Hematopoietic multipotent progenitor cell (in vitro differentiated cells): ENCODE data around the gene FAIM2. TPM values are rescaled to one million over a fixed set of nuclear protein-coding genes. Genes with fewer than 3 reads are reported as not detected.

Experiments
- DNase-seq, 3 donors: peaks; one replicate each; pipeline ENCODE4 v3.0.0-alpha.2; 2011 to 2015; ENCODE audit warnings: low read depth in 2 of 3, low spot score in 2 of 3
- total RNA-seq: library from RNA; depleted of rRNA; stranded (reverse); fragments of >200 nt; gene quantifications from one replicate; pipeline ENCODE4 v1.2.3, GENCODE V29; 2012

FAIM2 gene
- total RNA-seq, result under 0.01 TPM

- peak in 2 of 3 donors; percentile 38 to 52 for DNase-seq
Observed at GRCh38 chr12:49903700-49904423, at the start of gene FAIM2. TSS of gene FAIM2 (minus strand) at chr12:49903900. CDS start at chr12:49903792, 108 bp downstream.

DNA sequence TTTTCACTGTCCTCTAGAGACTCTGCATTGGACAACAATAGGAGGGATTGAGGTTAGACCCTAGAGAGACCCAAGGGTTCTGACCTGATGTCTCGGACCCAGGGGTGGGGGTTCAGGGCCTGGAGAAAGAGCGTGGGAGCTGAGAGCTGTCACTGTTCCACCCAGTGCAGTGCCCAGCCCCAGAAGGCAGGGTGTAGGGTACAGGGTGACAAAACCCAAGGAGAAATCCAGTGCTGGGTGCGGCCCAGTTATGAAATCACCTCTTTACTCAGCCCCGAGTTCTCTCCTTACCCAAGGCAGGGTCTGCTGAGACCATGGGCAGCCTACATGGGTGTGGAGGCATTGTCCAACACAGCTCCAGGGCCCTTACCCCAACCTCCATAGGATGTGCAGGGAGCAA is 49.5 kb upstream of the FAIM2 start:
- DNase-seq, result no peak

GRCh38 chr12:49952391-49953055 is 48.8 kb upstream of the FAIM2 start:
- no peak for DNase-seq

DNA sequence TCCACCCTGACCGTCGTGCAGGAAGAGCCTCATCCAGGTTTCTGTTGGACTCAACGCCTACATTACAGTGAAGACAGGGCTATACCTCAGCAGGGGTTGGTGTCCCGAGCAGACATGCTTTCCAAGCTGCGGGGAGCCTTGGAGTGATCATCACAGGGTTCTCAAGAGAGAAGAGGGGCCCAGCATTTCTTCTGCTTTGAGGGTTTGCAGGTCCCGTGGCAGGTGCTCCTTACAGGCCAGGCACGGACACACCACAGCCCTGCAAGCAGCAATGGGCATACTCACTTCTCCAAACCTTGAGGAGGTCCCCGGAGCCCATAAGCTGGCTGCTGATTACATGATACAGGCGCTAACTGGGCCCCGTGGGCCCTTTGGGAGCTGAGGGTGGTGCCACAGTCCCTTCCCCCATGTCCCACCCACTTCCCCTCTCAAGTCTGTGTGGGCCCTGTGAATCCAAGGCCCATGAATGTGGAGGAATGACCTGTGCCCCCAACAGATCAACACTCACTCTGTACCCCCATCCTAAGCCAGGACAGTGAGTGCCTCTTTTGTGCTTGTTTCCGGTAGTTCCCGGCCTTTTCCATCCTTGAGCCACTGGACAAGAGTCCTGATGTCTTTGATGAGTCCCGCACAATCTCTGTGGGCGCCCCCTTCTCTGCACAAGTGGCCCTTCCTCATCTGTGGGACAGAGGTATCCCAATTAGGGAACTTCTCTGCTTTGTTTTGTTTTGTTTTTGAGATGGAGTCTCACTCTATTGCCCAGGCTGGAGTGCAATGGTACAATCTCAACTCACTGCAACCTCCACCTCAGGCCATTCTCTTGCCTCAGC is 47.9 kb upstream of the FAIM2 start:
- DNase-seq, result no peak

DNA sequence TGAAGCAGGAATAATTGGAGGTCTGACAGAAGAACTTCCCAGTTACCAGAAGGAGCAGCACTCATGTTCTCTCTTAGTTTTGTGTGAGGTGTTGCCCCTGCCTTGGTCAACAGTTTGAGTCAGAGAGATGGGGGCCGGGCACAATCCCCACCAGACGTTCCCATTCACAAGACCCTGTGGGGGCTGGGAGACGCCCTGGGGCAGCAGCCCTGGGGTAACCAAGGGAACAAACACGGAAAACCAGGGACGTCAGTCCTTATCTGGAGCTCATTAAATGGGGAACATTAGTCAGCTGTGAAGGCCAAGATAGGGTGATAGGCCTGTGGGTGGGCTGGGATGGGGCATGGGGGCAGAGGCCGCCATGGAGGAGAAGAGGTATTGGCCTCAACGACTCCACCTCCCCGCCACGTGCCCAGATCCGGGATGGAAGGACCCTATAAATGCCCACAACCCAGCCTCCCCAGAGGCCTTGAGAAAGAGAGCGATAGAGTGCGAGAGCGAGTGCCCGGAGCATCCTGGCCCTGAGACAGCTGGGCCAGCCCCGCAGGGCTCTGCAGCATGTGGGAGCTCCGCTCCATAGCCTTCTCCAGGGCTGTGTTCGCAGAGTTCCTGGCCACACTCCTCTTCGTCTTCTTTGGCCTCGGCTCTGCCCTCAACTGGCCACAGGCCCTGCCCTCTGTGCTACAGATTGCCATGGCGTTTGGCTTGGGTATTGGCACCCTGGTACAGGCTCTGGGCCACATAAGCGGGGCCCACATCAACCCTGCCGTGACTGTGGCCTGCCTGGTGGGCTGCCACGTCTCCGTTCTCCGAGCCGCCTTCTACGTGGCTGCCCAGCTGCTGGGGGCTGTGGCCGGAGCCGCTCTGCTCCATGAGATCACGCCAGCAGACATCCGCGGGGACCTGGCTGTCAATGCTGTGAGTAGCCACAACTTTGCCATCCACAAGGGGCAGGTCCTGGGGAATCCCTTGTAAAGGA is 46.9 kb upstream of the FAIM2 start, which contains the start of gene AQP2:
Gene AQP2 (plus strand): TSS at position 465 of the 979 bp plus-strand sequence. CDS start 94 bp downstream, at position 559.
- no peak for DNase-seq

DNA sequence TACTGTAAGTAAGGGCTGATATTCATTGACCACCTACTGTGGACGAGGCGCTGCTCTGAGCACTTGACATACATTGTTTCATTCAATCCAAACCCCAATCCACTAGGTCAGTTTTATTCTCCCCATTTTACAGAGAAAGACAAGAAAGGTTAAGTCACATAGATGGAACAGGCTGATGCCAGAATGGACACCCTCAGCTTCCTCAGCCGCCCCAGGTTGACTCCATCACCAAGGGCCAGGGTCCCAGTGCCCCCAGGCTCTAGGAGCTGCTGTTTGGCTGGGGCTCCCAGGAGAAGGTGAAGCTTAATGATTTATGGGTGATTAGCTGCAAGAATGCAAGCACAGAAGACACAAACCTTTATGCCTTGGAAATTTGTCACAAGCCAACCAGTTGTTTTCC is 46.2 kb upstream of the FAIM2 start:
- DNase-seq, result no peak

DNA sequence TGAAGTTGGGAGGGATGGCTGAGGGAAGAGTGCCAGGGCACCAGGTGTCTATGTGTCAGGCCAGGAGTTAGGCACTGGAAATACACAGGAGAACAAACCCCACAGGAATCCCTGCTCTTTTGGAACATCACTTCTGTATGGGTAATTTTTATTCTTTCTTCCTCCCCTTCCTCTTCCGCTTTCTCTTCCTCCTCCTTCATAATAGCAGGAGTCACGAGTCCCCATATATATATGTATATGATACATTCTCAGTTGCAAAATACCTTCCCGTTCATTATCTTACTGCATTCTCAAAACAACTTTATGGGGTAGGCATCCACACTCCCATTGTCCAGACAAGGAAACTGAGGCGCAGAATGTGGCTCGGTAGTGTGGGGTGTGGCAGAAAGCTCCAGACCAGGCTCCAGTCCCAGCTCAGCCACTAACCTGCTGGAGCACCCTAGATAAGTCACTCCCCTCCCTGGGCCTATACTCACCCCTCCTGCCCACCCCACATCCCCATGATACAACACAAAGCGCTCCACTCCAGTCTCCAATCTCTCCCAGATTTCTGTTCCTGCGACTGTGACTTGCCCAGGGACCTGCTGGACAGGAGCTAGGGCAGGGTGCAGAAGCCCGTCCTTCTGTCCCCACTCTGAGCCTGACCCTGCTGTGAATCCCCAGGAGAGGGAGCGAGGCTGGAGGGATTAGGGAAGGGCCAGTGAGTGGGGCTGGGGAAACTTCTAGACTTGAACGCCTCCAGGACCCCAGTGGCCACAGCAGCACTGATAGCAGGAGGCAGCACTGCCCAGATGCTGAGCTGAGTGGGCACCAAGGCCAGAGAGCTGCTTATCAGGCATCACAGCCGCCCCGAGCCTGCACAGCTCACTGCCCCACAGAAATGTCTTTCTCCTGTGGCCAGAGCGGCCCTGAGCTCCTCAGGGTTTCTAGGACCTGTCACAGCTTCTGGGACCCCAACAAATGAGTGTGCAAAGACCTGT is 45.5 kb upstream of the FAIM2 start:
- DNase-seq, result no peak

GRCh38 chr12:49947593-49948226 is 44.0 kb upstream of the FAIM2 start:
- DNase-seq, result no peak

DNA sequence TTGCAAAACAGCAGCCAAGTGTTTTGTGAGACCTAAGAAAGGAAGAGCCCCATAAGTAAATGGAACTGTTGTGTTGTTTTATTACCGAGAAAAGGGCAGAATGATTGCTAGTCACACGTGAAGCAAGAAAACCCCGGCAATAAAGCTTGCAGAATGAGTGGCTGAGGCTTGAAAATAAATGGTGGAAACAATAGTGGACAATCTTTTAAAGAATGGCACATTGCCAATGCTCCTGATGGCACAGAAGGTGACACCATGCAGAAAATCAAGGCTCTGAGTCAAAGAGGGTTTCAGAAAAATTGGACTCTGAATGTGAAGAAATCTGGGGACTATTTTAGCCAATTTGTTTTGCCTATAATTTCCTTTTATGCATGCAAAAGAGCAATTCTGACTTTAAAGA is 42.8 kb upstream of the FAIM2 start:
- DNase-seq, result no peak

- no peak for DNase-seq
Observed at GRCh38 chr12:49946086-49946485, 42.4 kb upstream of the FAIM2 start.

DNA sequence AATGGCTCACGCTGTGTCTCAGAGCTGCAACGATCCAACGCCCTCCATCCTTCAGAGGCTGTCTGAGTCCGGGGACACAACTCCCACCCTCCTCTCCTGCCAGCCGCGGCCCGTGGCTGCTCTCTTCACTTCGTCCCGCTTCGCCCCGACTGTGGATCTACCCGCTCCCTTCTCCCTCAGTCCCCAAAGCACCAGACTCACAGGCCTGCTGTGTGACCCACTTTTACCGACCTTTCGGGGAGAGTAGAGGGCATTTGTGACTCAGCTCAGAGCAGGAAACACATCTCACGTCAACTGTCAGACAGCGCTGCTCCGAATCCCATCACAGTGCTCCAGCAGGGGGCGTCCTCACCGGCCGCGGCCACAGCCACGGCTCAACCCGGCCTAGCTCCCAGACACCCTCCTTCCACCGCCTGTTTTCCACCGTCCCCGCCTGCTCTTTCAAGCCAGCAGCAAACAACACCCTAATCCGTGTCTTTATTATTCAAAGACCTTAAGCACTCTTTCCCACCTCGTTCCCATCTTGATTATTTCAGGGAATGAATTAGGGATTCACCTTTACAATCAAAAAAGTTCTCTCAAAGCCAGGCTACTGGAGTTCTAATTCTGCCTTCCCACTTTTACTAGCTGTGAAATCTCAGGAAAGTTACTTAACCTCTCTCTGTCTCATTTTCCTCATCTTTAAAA is 41.8 kb upstream of the FAIM2 start:
- DNase-seq, result peak; percentile 68 to 80 (median 70)

- DNase-seq, result no peak
Observed at GRCh38 chr12:49944718-49945117, 41.0 kb upstream of the FAIM2 start.

DNA sequence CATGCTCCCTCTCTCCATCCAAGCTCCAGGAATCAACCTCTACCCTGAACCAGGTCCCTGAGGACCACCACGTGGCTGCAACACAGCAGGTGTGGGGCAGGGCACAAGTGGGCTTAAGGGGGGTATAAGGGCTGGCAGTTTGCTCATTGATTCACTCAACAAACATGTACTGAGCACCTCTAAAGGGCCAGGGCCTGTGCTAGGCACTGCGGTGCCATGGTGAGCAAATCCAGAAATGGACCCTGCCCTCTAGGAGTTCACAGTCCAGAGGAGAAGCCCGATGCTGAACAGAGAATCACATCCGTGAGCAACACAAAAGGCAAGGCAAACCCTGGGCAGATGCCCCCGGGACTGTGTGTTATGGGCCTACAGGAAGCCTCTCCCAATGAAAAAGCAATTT is 40.3 kb upstream of the FAIM2 start:
- no peak for DNase-seq

DNA sequence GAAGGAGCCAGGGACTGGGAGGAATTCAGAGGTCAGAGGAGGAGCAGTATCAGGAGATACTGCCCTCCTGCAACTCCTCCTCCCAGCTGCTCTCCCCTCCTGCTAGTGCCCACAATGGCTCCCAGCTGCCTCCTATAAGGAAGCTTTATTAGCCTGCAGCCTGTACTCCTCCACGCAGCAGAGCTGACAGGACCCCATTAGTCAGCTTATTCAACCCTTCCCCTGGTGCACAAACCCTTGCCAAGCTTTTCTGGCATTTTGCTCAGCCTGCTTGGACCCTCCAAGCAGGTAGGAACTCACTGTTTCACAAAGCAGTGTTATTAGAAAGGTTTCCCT is 39.9 kb upstream of the FAIM2 start:
- DNase-seq, result no peak

DNA sequence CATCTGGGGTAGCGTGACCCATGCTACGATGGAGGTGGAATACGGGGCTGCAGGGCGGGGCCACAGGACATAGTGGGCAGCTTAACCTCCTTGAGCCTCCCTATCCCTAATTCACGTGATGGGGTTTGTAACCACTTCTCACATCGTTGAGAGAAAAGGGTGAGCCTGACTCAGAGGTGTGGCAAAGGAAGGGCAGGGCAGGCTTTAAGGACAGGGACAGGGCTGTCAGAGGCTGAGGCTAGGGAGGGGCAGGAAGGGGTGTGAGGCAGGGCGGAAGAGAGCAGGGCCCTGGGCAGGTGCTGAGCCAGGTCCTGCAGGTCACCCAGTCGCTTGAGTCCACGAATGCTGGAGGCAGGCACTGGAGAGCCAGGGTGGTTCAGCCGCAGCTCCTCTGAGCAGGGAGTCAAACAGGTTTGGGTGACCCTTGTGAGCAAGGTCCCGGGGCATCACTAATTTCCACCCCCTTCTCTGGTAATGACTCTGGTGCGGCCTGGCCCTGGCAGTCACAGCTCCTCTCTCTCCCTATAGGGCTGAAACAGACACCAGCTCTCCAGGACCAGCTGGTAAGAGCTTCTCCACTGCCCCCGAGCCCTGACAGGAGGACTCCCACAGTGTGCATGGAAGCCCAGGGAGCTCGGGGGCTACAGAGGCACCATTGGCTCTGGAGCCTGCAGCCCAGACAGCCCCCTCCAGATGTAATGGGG is 39.4 kb upstream of the FAIM2 start:
- DNase-seq, result no peak

DNA sequence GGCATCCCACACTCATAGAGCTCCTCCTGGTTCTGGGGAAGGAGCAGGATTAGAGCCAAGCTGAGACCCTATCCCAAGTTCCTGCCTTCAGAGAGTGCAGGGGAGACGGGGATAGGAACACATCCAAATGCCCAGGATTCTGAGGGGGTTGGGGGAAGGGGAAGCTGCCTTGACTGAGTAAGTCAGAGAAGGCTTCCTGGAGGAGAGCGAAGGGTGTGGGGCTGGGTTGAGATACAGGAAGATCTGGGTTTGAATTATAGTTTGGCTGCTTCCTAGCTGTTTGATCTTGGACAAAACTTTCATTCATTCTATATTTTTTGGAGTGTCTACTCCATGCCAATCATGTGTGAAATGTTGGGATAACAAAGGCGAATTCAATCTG is 38.8 kb upstream of the FAIM2 start:
- no peak for DNase-seq
